Measurements from ENCODE around the gene NAA11.

The NAA11 gene

GRCh38 chr4:79341893-79342653, 16.2 kb upstream of the NAA11 start:
- Histone ChIP-seq H3K4me1 (ENCODE audit: insufficient read depth, low read length) (no peaks in the 10 kb centered on the region), H2AFZ (ENCODE audit: low read depth, low read length) (no peak overlapping the region), H3K9me3 (ENCODE audit: insufficient read depth, low read length, severe bottlenecking) (peaks cover 9% of the 10 kb centered on the region), H3K27me3 (ENCODE audit: insufficient read depth, low read length, poor library complexity) (no peaks in the 10 kb centered on the region), H3K4me2 (ENCODE audit: insufficient read depth, low read length) (no peak overlapping the region), H3K79me2 (ENCODE audit: insufficient read depth, low read length) (no peaks in the 10 kb centered on the region), H4K20me1 (ENCODE audit: insufficient read depth, low read length) (no peaks in the 10 kb centered on the region), H3K4me3 (ENCODE audit: low read depth in 1 of 2, low read length in 2 of 2) (no peak overlapping the region), H3K9ac (ENCODE audit: low read depth, low read length) (no peak overlapping the region), H3K27ac (ENCODE audit: low read length) (no peak overlapping the region), H3K36me3 (ENCODE audit: insufficient read depth, low read length) (no peaks in the 10 kb centered on the region)
- no peak for ATAC-seq (ENCODE audit: insufficient read depth, low read depth)
- no peak for DNase-seq
- TF ChIP-seq EZH2 (IDR thresholded peaks at IDR 0.05; ENCODE audit: borderline replicate concordance, low read depth, low read length, severe bottlenecking) (no peak), CTCF (IDR thresholded peaks at IDR 0.05; ENCODE audit: borderline replicate concordance, extremely low read depth, low read length, poor library complexity, severe bottlenecking) (no peak)

- Histone ChIP-seq H4K20me1 (ENCODE audit: insufficient read depth, low read length) (no peaks in the 10 kb centered on the region), H3K79me2 (ENCODE audit: insufficient read depth, low read length) (no peaks in the 10 kb centered on the region), H3K36me3 (ENCODE audit: insufficient read depth, low read length) (no peaks in the 10 kb centered on the region), H3K4me3 (ENCODE audit: low read depth in 1 of 2, low read length in 2 of 2) (no peak overlapping the region), H3K9ac (ENCODE audit: low read depth, low read length) (no peak overlapping the region), H3K9me3 (ENCODE audit: insufficient read depth, low read length, severe bottlenecking) (peaks cover 9% of the 10 kb centered on the region), H3K4me1 (ENCODE audit: insufficient read depth, low read length) (no peaks in the 10 kb centered on the region), H3K4me2 (ENCODE audit: insufficient read depth, low read length) (no peak overlapping the region), H3K27me3 (ENCODE audit: insufficient read depth, low read length, poor library complexity) (no peaks in the 10 kb centered on the region), H3K27ac (ENCODE audit: low read length) (no peak overlapping the region), H2AFZ (ENCODE audit: low read depth, low read length) (no peak overlapping the region)
- no peak for ATAC-seq (ENCODE audit: insufficient read depth, low read depth)
- DNase-seq = no peak
- TF ChIP-seq EZH2 (IDR thresholded peaks at IDR 0.05; ENCODE audit: borderline replicate concordance, low read depth, low read length, severe bottlenecking) = no peak
- no peak for TF ChIP-seq CTCF (IDR thresholded peaks at IDR 0.05; ENCODE audit: borderline replicate concordance, extremely low read depth, low read length, poor library complexity, severe bottlenecking)
Measured at GRCh38 chr4:79340568-79340967, 14.7 kb upstream of the NAA11 start.

- TF ChIP-seq CTCF (IDR thresholded peaks at IDR 0.05; ENCODE audit: borderline replicate concordance, extremely low read depth, low read length, poor library complexity, severe bottlenecking) = no peak
- TF ChIP-seq EZH2 (IDR thresholded peaks at IDR 0.05; ENCODE audit: borderline replicate concordance, low read depth, low read length, severe bottlenecking) = no peak
- Histone ChIP-seq H3K4me3 (ENCODE audit: low read depth in 1 of 2, low read length in 2 of 2) (no peak overlapping the region), H3K9ac (ENCODE audit: low read depth, low read length) (no peak overlapping the region), H3K4me1 (ENCODE audit: insufficient read depth, low read length) (0 out of 2 replicates have a peak, but pooled peaks cover 3% of the 10 kb centered on the region), H3K9me3 (ENCODE audit: insufficient read depth, low read length, severe bottlenecking) (peaks cover 9% of the 10 kb centered on the region), H4K20me1 (ENCODE audit: insufficient read depth, low read length) (no peaks in the 10 kb centered on the region), H3K4me2 (ENCODE audit: insufficient read depth, low read length) (no peak overlapping the region), H3K27ac (ENCODE audit: low read length) (no peak overlapping the region), H2AFZ (ENCODE audit: low read depth, low read length) (no peak overlapping the region), H3K79me2 (ENCODE audit: insufficient read depth, low read length) (no peaks in the 10 kb centered on the region), H3K27me3 (ENCODE audit: insufficient read depth, low read length, poor library complexity) (no peaks in the 10 kb centered on the region), H3K36me3 (ENCODE audit: insufficient read depth, low read length) (no peaks in the 10 kb centered on the region)
- no peak for DNase-seq
- no peak for ATAC-seq (ENCODE audit: insufficient read depth, low read depth)
Measured at GRCh38 chr4:79338148-79338547, 12.3 kb upstream of the NAA11 start.
